T-cell (primary cell): Measurements from ENCODE around the gene FLT1. TPM values are rescaled to one million over a fixed set of nuclear protein-coding genes. Genes with fewer than 3 reads are reported as not detected.

Experiments
- ATAC-seq, 4 experiments: fragments of 200-7000 bp in 3 of 4; fragments of 150-1000 bp in 1 of 4; cut with Tn5 transposase; replicated peaks in 1 of 4; 1 replicate in 3 of 4; 2 replicates in 1 of 4; pipeline ENCODE4 v1.10.0; 2021; ENCODE audit warnings: moderate library complexity in 3 of 4, mild to moderate bottlenecking in 2 of 4, moderate number of reproducible peaks in 1 of 4
- CTCF ChIA-PET, 2 donors: fragments of 300-600 bp; sonication (Branson Sonifier 250); formaldehyde crosslinking; loops; one replicate each; lab custom pipeline; 2022; ENCODE audit warnings: antibody characterized with exemption in 2 of 2; lab: Charles Lee
- POLR2A ChIA-PET, 2 donors: fragments of 300-600 bp; sonication (Branson Sonifier 250); formaldehyde crosslinking; loops; one replicate each; lab custom pipeline; 2022; ENCODE audit warnings: antibody characterized with exemption in 2 of 2; lab: Charles Lee
- DNase-seq, 35 experiments: peaks; one replicate each; pipeline versions ENCODE4 v3.0.0 to v3.0.0-alpha.2; 2013 to 2023
- H3K27ac ChIP-seq: one replicate; pipeline ENCODE4 v1.5.1; 2013; ENCODE audit warnings: low read length
- H3K27me3 ChIP-seq, 2 experiments: replicated peaks in 1 of 2; 1 replicate in 1 of 2; 2 replicates in 1 of 2; pipeline versions ENCODE4 v1.6.1 to v1.7.0; 2013; ENCODE audit warnings: low read length in 1 of 2, mixed read lengths in 1 of 2; ENCODE audit not compliant: control insufficient read depth in 2 of 2, insufficient read depth in 2 of 2; ENCODE audit errors: extremely low read depth in 1 of 2
- H3K36me3 ChIP-seq, 2 donors: 1 replicate in 1 of 2; 2 replicates in 1 of 2; pipeline versions ENCODE4 v1.6.1 to v1.7.0; 2013; ENCODE audit warnings: low read length in 1 of 2; ENCODE audit not compliant: control insufficient read depth in 2 of 2, insufficient read depth in 1 of 2; ENCODE audit errors: extremely low read depth in 1 of 2
- H3K4me1 ChIP-seq, 2 experiments: 1 replicate in 1 of 2; 2 replicates in 1 of 2; pipeline versions ENCODE4 v1.6.1 to v1.7.0; 2013; ENCODE audit warnings: low read length in 2 of 2, mixed read lengths in 1 of 2; ENCODE audit not compliant: insufficient read depth in 2 of 2, control insufficient read depth in 1 of 2; ENCODE audit errors: extremely low read depth in 1 of 2
- H3K4me3 ChIP-seq, 2 donors: 1 replicate in 1 of 2; 2 replicates in 1 of 2; pipeline versions ENCODE4 v1.5.1 to v1.7.0; 2013; ENCODE audit warnings: mild to moderate bottlenecking in 2 of 2, low read length in 1 of 2, moderate library complexity in 1 of 2; ENCODE audit not compliant: control insufficient read depth in 1 of 2; ENCODE audit errors: extremely low read depth in 1 of 2
- H3K9me3 ChIP-seq: 2 replicates; pipeline ENCODE4 v1.7.0; 2013
- H3K27ac Mint-ChIP-seq, 2 donors: one replicate each; pipeline ENCODE4 v1.8.0; 2020 to 2021; ENCODE audit warnings: mild to moderate bottlenecking in 2 of 2, mixed read lengths in 2 of 2
- H3K27me3 Mint-ChIP-seq, 2 donors: one replicate each; pipeline ENCODE4 v1.8.0; 2021 to 2022; ENCODE audit warnings: mixed read lengths in 2 of 2
- H3K36me3 Mint-ChIP-seq: one replicate; pipeline ENCODE4 v1.8.0; 2021; ENCODE audit warnings: mixed read lengths
- H3K4me1 Mint-ChIP-seq, 3 donors: one replicate each; pipeline ENCODE4 v1.8.0; 2020 to 2022; ENCODE audit warnings: mixed read lengths in 3 of 3, mild to moderate bottlenecking in 1 of 3
- H3K4me3 Mint-ChIP-seq, 3 donors: one replicate each; pipeline ENCODE4 v1.8.0; 2020 to 2022; ENCODE audit warnings: mild to moderate bottlenecking in 3 of 3, mixed read lengths in 3 of 3, moderate library complexity in 3 of 3
- H3K9me3 Mint-ChIP-seq, 3 donors: one replicate each; pipeline ENCODE4 v1.8.0; 2020 to 2022; ENCODE audit warnings: mixed read lengths in 3 of 3
- WGBS: methylation state at CpG from one replicate; pipeline ENCODE4 v1.1.5; 2013; ENCODE audit warnings: missing lambda C conversion rate; ENCODE audit not compliant: insufficient coverage; 5-methylcytosine and 5-hydroxymethylcytosine counted together
- total RNA-seq, 35 experiments: library from RNA in 6 of 35; stranded (reverse) in 6 of 35; fragments of 120-200 nt in 1 of 35; gene quantifications; one replicate each; pipeline versions ENCODE4 v1.2.1 to v1.2.4 and lab custom pipeline; 2013 to 2026

FLT1 gene
- total RNA-seq, 5 donors from 2014 or later (not counting 1 experiment from before 2014, with no cell fraction given), result 0.56 to 2.9 (median 1.6) TPM

DNA sequence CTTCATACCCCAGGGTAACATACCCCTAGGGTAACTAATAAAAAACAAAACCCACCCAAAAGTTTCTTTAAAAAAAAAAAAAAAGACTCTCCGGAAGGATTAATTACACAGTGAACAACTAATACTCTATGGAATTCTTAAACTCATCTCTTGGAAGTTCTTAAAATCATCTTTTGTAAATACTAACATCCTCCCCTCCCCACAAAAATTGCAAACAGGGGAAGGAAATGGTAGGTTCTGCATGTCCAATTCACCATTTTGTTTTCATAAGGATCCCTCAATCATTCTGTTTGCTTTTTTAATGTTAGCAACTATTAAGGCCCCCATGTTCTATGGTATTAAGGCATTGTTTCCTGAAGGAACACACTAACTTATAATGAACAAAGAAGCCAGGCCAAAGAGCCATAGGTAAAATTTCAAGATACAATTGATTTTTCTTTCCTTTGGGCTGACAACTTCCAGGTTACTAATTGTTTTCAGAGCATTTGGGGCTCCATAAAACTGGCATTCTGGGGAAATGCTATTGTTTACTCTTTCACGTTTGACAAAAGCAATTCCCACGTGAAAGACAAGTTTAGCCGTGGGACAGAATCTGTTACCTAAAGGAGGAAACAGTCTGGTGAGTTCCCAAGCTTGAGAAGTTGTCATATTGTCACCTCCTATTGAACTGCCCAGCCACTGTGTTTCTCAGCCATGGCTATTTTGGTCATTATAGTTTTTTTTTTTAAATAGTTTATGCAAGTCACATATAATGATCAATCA, 107.0 kb downstream of the FLT1 start:
- H3K27ac Mint-ChIP-seq, result no peak overlapping the region
- CTCF ChIA-PET, result no interaction called here
- no peaks in the 10 kb centered on the region for H3K9me3 Mint-ChIP-seq

DNA sequence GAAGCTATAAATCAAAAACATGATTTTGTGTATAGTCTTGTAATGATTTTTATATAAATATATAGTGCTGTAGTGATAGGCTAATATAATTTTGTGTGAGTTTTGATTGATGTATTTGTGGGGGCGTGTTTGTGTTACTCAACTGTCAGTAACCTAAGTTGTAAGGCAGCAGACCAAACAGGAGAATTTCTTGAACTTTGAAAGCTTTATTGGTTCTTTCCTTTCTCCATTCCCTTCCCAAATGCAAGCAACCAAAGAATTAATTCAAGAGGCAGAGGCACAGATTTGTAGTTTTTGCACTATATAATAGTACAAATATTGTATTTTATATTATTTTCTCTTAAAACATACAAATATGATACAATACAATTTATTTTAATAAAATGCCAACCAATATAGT, 109.6 kb downstream of the FLT1 start:
- H3K27ac ChIP-seq, result no peak overlapping the region
- peaks cover 0 to 4% of the 10 kb centered on the region in 2 donors for H3K36me3 ChIP-seq
- H3K4me3 ChIP-seq, result no peak overlapping the region
- H3K4me1 ChIP-seq, result no peaks in the 10 kb centered on the region
- Mint-ChIP-seq H3K27me3 (peaks cover 0 to 11% of the 10 kb centered on the region in 2 donors), H3K4me3 (no peak overlapping the region), H3K27ac (no peak overlapping the region), H3K36me3 (no peaks in the 10 kb centered on the region), H3K9me3 (no peaks in the 10 kb centered on the region), H3K4me1 (peaks cover 0 to 7% (median 6%) of the 10 kb centered on the region in 3 donors)
- CTCF ChIA-PET, result interaction anchor here in 1 of 2 donors (0.6 kb wide), 1 partner anchor 414 kb away, joined by 13 read pairs; no protein-coding TSS in a partner anchor
- ATAC-seq, result no peak
- no CpG with 5 or more reads among the region's 1 CpG for WGBS
- H3K27me3 ChIP-seq, result peaks cover 0 to 3% of the 10 kb centered on the region in 2 experiments
- DNase-seq, result no peak
- POLR2A ChIA-PET, result interaction anchor here in 1 of 2 donors (0.7 kb wide), 1 partner anchor 19 kb away, joined by 3 read pairs; no protein-coding TSS in a partner anchor
- H3K9me3 ChIP-seq, result no peaks in the 10 kb centered on the region

More for the DNA sequence above, 107.0 kb downstream of the FLT1 start:
- Histone ChIP-seq H3K9me3 (no peaks in the 10 kb centered on the region), H3K36me3 (no peaks in the 10 kb centered on the region), H3K27ac (no peak overlapping the region), H3K27me3 (peaks cover 0 to 3% of the 10 kb centered on the region in 2 experiments), H3K4me1 (no peaks in the 10 kb centered on the region), H3K4me3 (no peak overlapping the region)
- Mint-ChIP-seq H3K4me1 (peaks cover 0 to 7% (median 6%) of the 10 kb centered on the region in 3 donors), H3K27me3 (peaks cover 0 to 11% of the 10 kb centered on the region in 2 donors), H3K4me3 (no peak overlapping the region), H3K36me3 (no peaks in the 10 kb centered on the region)
- no peak for DNase-seq
- POLR2A ChIA-PET, result no interaction called here
- no peak for ATAC-seq
- 60% methylated on average over 2 of the region's 4 CpGs for WGBS

GRCh38 chr13:28384789-28385188, 110.1 kb downstream of the FLT1 start:
- no peaks in the 10 kb centered on the region for H3K9me3 ChIP-seq
- WGBS, result 100% methylated on average over 1 of the region's 4 CpGs
- no peaks in the 10 kb centered on the region for H3K4me1 ChIP-seq
- H3K9me3 Mint-ChIP-seq, result no peaks in the 10 kb centered on the region
- H3K4me1 Mint-ChIP-seq, result peaks cover 0 to 7% (median 6%) of the 10 kb centered on the region in 3 donors
- CTCF ChIA-PET, result interaction anchor here in 1 of 2 donors (0.6 kb wide), 1 partner anchor 415 kb away, joined by 13 read pairs; no protein-coding TSS in a partner anchor
- no peak overlapping the region for H3K4me3 Mint-ChIP-seq
- peaks cover 0 to 3% of the 10 kb centered on the region in 2 experiments for H3K27me3 ChIP-seq
- H3K27ac ChIP-seq, result no peak overlapping the region
- ATAC-seq (no peak), DNase-seq (no peak)
- no peak overlapping the region for H3K4me3 ChIP-seq
- H3K36me3 ChIP-seq, result peaks cover 0 to 4% of the 10 kb centered on the region in 2 donors
- peaks cover 0 to 11% of the 10 kb centered on the region in 2 donors for H3K27me3 Mint-ChIP-seq
- POLR2A ChIA-PET, result interaction anchor here in 1 of 2 donors (0.6 kb wide), 1 partner anchor 1070 kb away, joined by 3 read pairs; no protein-coding TSS in a partner anchor
- no peak overlapping the region for H3K27ac Mint-ChIP-seq
- no peaks in the 10 kb centered on the region for H3K36me3 Mint-ChIP-seq

DNA sequence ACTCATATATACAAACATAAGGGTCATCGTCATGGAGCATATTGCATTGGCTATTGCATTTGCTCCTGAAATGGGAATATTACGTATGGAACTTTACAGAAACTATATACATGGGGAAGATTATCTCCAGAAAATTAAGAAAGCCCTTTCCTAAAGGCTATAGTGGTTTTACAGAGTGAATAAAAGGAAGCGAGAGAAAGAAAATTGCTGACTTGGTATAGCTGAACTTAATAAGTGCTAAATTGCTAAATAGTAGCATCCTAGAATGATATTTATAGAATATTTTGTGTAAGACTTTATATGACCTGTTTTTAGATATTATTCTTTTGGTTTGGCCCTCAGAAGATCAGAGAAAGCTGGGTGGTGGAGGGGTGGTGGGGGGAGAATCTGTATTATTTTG, 114.6 kb downstream of the FLT1 start:
- WGBS, result no CpG with 5 or more reads among the region's 3 CpGs
- POLR2A ChIA-PET, result no interaction called here
- DNase-seq, result no peak
- Histone ChIP-seq H3K27me3 (no peaks in the 10 kb centered on the region), H3K9me3 (no peaks in the 10 kb centered on the region), H3K27ac (no peak overlapping the region), H3K36me3 (peaks cover 0 to 4% of the 10 kb centered on the region in 2 donors), H3K4me3 (no peak overlapping the region), H3K4me1 (no peaks in the 10 kb centered on the region)
- Mint-ChIP-seq H3K4me3 (no peak overlapping the region), H3K9me3 (no peaks in the 10 kb centered on the region), H3K27me3 (peaks cover 0 to 12% of the 10 kb centered on the region in 2 donors), H3K27ac (no peak overlapping the region), H3K36me3 (no peaks in the 10 kb centered on the region), H3K4me1 (peaks cover 0 to 7% (median 6%) of the 10 kb centered on the region in 3 donors)
- no peak for ATAC-seq
- CTCF ChIA-PET, result interaction anchor here in 1 of 2 donors (0.6 kb wide), 1 partner anchor 260 kb away, joined by 3 read pairs; no protein-coding TSS in a partner anchor

- DNase-seq, result no peak
- 79% methylated on average over 10 of the region's 12 CpGs for WGBS
- Mint-ChIP-seq H3K9me3 (no peaks in the 10 kb centered on the region), H3K27me3 (peaks cover 0 to 9% of the 10 kb centered on the region in 2 donors), H3K4me1 (peaks cover 0 to 2% (median 2%) of the 10 kb centered on the region in 3 donors), H3K4me3 (no peak overlapping the region), H3K36me3 (no peaks in the 10 kb centered on the region), H3K27ac (no peak overlapping the region)
- H3K4me1 ChIP-seq, result no peaks in the 10 kb centered on the region
- no peak overlapping the region for H3K27ac ChIP-seq
- no peak overlapping the region for H3K4me3 ChIP-seq
- POLR2A ChIA-PET, result interaction anchor here in 1 of 2 donors (0.9 kb wide), 1 partner anchor 20 kb away, joined by 3 read pairs; no protein-coding TSS in a partner anchor
- H3K27me3 ChIP-seq, result no peaks in the 10 kb centered on the region
- no peak for ATAC-seq
- CTCF ChIA-PET, result interaction anchor here in 1 of 2 donors (0.6 to 1.0 kb wide), 2 partner anchors 62 to 261 kb away, joined by 3 read pairs; no protein-coding TSS in a partner anchor
- peaks cover 0 to 4% of the 10 kb centered on the region in 2 donors for H3K36me3 ChIP-seq
- no peaks in the 10 kb centered on the region for H3K9me3 ChIP-seq
These were observed 115.4 kb downstream of the FLT1 start for GRCh38 chr13:28379371-28380083.

DNA sequence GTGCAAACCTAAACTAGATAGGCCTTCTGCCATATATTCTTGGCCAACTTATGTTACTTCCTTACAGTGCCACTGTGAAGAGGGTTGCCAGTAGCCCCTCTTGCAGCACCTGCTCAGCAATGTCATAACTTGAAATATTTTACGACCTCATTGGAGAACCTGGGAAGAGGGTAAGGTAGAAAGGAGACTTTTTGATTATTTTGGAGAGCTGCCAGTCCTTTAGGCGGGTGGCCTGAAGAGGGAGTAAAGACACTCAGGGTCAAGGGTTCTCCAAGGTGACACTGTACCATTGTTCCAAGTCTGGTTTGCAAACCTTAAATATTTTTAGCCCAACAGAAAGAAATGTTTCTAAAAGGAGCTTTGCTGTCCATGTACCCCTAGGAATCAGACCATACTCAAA, 118.3 kb downstream of the FLT1 start:
- ChIA-PET CTCF (interaction anchor here in 1 of 2 donors (0.6 kb wide), 1 partner anchor 261 kb away, joined by 9 read pairs; no protein-coding TSS in a partner anchor), POLR2A (no interaction called here)
- 100% methylated on average over 1 of the region's 2 CpGs for WGBS

More for the DNA sequence above, 118.3 kb downstream of the FLT1 start:
- Histone ChIP-seq H3K4me3 (no peak overlapping the region), H3K27me3 (no peaks in the 10 kb centered on the region), H3K27ac (no peak overlapping the region), H3K9me3 (no peaks in the 10 kb centered on the region), H3K36me3 (peaks cover 0 to 4% of the 10 kb centered on the region in 2 donors), H3K4me1 (no peaks in the 10 kb centered on the region)
- Mint-ChIP-seq H3K4me3 (no peak overlapping the region), H3K9me3 (no peaks in the 10 kb centered on the region), H3K4me1 (no peaks in the 10 kb centered on the region), H3K36me3 (no peaks in the 10 kb centered on the region), H3K27ac (no peak overlapping the region), H3K27me3 (peaks cover 0 to 7% of the 10 kb centered on the region in 2 donors)
- DNase-seq (no peak), ATAC-seq (no peak)
